HEK293T (cell line): ENCODE measurements around the gene FAM131C.

ENCODE experiments used
- ARNT ChIP-seq: fragments of 450-650 bp; IDR thresholded peaks from 2 replicates; pipeline ENCODE4 v1.6.1; 2017; ENCODE audit warnings: mild to moderate bottlenecking
- BHLHE40 ChIP-seq: fragments of 450-650 bp; IDR thresholded peaks from 2 replicates; pipeline ENCODE4 v1.6.1; 2016; ENCODE audit warnings: mild to moderate bottlenecking, moderate library complexity, borderline replicate concordance
- ELF4 ChIP-seq: fragments of 450-650 bp; IDR thresholded peaks from 2 replicates; pipeline ENCODE4 v1.6.1; 2017; ENCODE audit warnings: antibody characterized with exemption
- FOXA1 ChIP-seq: fragments of 450-650 bp; IDR thresholded peaks from 2 replicates; pipeline ENCODE4 v1.6.1; 2016; ENCODE audit warnings: mild to moderate bottlenecking
- FOXM1 ChIP-seq: fragments of 450-650 bp; IDR thresholded peaks from 2 replicates; pipeline ENCODE4 v1.6.1; 2017; ENCODE audit warnings: mild to moderate bottlenecking, borderline replicate concordance

- no peak for TF ChIP-seq FOXM1
- TF ChIP-seq FOXA1: no peak
- no peak for TF ChIP-seq ELF4
- TF ChIP-seq BHLHE40: no peak
- TF ChIP-seq ARNT: no peak
These were observed 7.1 kb upstream of the FAM131C start for GRCh38 chr1:16080422-16081150.
